ENCODE results near the gene CHAC2.
"Not testable (repeated sequence)": the region's sequence is repeated elsewhere in the genome, so short reads cannot be mapped to it uniquely, and the experiment has no call there.

Gene CHAC2

GRCh38 chr2:53767405-53768241, at the start of gene CHAC2:
Gene CHAC2, plus strand, starts transcription at chr2:53767804. Its CDS starts 83 bp downstream, at chr2:53767887.
- DNase-seq (ENCODE audit: low read depth in 3 of 3), result peak; percentile 66 to 84 (median 77)

GRCh38 chr2:53720944-53721343, 46.7 kb upstream of the CHAC2 start:
- not testable (repeated sequence) for DNase-seq (ENCODE audit: low read depth in 3 of 3)

GRCh38 chr2:53724536-53724935, 43.1 kb upstream of the CHAC2 start:
- no peak for DNase-seq (ENCODE audit: low read depth in 3 of 3)

- no peak for DNase-seq (ENCODE audit: low read depth in 3 of 3)
Observed at GRCh38 chr2:53725662-53726061, 41.9 kb upstream of the CHAC2 start.

DNA sequence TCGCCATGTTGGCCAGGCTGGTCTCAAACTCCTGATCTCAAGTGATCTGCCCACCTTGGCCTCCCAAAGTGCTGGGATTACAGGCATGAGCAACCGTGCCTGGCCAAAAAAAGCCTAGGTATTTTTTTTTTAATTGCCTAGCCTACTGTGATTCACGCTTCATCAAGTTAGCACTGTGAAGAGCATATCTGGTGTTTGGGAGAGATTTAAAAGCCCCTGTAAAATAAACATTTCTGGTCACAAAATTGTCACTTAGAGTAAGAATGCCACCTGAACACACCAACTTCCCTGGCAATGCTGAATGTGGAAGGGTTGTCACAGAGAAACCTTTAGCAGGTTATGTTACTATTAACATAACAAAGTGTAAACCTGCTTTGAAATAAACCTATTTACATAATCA, 39.7 kb upstream of the CHAC2 start:
- DNase-seq (ENCODE audit: low read depth in 3 of 3), result no peak

DNA sequence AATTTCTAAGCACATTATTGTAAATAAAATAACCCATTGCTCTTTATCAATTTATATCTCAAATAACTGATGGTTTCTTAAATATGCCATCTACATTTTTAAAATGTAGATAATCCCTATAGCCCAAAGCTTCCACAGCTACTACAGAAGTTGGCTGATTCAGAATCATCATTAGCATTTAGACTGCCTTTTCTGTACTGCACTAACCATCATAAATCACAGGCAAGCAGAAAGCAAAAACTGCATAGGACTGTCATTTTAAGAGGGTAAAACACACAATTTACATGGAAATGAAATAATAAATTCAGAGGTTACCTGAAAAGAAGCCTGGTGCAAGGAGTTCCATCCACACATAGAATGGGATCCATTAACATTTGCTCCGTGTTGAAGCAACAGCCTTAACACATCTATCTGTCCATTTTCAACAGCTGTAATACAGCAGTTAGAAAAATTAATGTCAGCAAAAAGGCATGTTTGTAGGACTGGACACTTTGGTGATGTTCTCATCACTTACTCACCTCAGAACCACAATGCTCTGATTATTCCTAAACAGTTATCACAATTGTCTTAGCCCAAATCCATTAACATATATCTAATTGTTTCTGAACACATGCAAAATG, 38.4 kb upstream of the CHAC2 start:
- no peak for DNase-seq (ENCODE audit: low read depth in 3 of 3)

DNA sequence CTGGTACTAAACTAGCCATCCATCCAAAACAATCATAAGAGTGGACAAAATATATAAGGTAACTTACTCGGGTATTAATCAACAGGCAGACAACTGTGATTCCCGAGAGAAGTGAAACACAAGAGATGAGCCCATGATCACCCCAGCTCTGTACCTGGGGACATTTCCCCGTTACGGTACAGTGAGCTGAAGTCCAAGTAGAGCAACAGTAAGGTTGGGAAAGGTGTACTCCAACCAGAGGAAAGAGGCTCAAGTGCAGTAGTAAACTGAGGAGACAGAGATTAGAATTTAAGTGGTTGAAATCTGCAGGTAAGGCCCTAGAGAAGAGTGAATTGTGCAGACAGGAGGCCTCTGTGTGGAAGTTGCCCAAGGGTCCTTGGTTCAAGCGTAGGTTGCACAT, 30.5 kb upstream of the CHAC2 start:
- no peak for DNase-seq (ENCODE audit: low read depth in 3 of 3)

- no peak for DNase-seq (ENCODE audit: low read depth in 3 of 3)
Observed at GRCh38 chr2:53739032-53739431, 28.6 kb upstream of the CHAC2 start.

- no peak for DNase-seq (ENCODE audit: low read depth in 3 of 3)
Observed at GRCh38 chr2:53740170-53740569, 27.4 kb upstream of the CHAC2 start.

DNA sequence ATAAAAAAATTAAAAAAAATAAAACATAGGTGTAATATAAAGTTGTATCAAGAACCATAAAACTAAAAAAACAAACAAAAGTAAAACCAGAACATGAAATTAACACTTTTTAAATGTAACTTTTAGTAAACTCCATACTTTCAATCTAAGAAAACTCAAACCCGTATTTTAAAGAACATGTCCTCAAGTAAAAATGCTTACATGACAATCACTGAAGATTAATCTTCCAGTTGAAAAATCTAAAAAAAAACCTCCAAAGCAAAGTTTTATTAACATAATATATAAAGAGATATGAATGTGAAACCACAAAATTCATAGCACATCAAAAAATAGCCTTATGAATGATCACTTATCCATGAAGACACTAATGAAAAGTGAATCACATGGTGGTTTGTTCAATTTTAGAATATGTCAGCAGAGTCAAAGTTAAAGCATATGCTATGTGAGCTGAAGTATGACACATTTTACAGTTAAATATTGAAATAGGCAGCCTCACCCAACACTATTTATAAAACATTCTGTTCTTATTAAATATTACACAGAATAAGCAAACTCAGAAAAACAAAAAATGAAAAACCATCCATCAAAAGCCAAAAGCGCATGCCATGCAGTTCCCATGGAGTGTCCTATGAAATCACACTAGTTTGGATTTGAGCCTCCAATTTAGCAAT, 23.1 kb upstream of the CHAC2 start:
- DNase-seq (ENCODE audit: low read depth in 3 of 3), result no peak

- no peak for DNase-seq (ENCODE audit: low read depth in 3 of 3)
Observed at GRCh38 chr2:53750041-53750768, 17.4 kb upstream of the CHAC2 start.

- DNase-seq (ENCODE audit: low read depth in 3 of 3), result no peak
Observed at GRCh38 chr2:53751728-53752127, 15.9 kb upstream of the CHAC2 start.

DNA sequence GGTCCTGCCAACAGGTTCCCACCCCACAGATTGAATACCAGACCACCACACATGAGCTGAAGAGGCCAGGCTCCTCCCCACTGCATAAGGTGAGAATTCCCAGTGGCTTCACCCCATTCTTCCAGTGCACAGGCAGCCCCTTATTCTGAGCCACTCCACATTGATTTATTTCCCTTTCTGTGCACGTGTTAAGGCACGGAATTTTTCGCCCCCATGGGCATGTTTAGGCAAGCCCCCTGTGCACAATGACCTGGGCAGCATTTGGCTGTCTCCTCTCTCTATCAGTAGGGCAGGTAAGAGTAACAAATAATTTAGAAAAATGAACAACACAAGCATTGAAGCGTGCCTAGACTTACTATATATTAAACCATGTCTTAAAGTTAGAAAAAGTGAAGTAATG, 15.2 kb upstream of the CHAC2 start:
- DNase-seq (ENCODE audit: low read depth in 3 of 3), result no peak

GRCh38 chr2:53753041-53753440, 14.6 kb upstream of the CHAC2 start:
- DNase-seq (ENCODE audit: low read depth in 3 of 3), result no peak

DNA sequence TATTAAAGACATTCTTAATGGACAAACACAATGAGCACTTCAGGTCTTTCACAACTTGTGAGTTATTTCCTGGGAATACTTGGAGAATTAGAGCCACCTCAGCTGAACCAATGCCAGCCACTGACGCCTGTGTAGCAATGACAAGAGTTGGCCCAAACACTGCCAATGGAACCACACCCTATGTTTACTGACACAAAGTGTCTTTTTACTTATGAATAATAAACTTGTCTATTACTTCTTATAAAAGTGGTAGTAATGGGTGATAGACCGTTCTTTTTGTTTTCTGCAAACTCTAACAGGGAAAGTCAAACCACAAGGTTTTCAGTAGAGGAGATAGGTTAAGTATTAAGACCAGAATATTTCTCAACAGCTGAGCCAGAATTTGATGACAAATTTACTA, 12.5 kb upstream of the CHAC2 start:
- no peak for DNase-seq (ENCODE audit: low read depth in 3 of 3)

DNA sequence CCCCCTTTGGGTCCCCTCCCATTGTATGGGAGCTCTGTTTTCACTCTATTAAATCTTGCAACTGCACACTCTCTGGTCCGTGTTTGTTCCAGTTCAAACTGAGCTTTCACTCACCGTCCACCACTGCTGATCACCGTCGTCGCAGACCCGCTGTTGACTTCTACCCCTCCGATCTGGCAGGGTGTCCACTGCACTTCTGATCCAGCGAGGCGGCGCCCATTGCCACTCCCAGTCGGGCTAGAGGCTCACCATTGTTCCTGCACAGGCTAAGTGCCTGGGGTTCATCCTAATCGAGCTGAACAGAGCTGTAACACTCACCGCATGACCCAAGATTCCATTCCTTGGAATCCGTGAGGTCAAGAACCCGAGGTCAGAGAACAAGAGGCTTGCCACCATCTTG, 11.0 kb upstream of the CHAC2 start:
- no peak for DNase-seq (ENCODE audit: low read depth in 3 of 3)

DNA sequence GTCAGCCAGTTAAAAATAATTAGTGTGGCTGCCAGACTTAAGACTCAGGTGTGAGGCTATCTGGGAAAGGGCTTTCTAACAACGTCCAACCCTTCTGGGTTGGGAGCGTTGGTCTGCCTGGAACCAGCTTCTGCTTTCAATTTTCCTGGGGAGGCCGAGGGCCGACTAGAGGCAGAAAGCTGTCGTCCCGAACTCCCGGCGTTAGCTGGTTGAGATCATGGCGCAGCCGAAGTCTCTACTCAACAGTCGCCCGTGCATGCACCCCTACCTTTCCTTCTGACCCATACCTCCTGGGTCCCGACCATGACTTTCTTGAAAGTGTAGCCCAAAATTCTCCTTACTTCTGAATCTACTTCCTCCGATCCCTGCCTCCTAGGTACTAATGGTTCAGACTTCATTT, 10.4 kb upstream of the CHAC2 start:
- DNase-seq (ENCODE audit: low read depth in 3 of 3), result not testable (repeated sequence)

DNA sequence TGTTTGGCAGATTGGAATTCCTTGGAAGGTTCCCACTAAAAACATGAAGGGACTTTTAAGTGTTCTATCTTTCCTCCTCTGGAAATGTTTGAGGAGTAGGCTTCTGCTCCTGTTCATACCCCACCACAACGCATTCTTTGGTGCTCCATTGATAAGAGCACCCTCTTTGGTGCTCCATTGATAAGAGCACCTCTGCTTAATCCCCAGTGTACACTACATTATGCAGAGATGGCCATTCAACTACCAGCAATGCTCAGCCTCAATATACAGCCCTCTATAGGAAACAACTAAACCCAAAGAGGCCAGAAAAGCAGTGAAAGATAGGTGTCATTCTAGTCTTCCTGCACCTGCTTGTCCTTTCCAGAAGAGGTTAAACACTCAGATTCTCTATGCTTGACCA, 1.8 kb upstream of the CHAC2 start:
- DNase-seq (ENCODE audit: low read depth in 3 of 3), result no peak

- peak in 1 of 3 donors; percentile 40 for DNase-seq (ENCODE audit: low read depth in 3 of 3)
Observed at GRCh38 chr2:53768242-53768542, 588 bp downstream of the CHAC2 start.

- DNase-seq (ENCODE audit: low read depth in 3 of 3), result no peak
Observed at GRCh38 chr2:53769318-53769945, 1.8 kb downstream of the CHAC2 start.

- no peak for DNase-seq (ENCODE audit: low read depth in 3 of 3)
Observed at GRCh38 chr2:53770264-53770663, 2.7 kb downstream of the CHAC2 start.

DNA sequence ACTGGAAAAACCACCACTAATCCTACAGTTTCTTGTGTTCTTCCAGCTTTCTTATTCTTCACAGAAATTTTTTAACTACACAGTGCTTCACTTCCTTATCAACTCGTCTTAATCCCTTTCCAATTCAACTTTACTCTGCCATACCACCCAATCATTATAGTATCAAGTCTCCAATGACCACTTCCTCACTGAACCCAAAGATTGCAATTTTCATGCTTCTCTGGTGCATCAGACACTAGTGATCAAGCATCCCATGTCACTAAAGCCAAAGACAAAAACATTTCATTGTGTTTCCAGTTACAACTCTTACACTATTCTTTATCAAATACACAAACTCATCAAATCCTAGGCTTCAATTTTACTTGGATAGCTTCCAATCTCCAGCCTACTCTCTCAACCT, 9.5 kb downstream of the CHAC2 start:
- DNase-seq (ENCODE audit: low read depth in 3 of 3), result no peak

Data from stimulated activated CD4-positive, alpha-beta T cell treated with anti-CD3 and anti-CD28 coated beads, TNF-alpha, amount 100 ng/mL, for 48 hours (primary cell).